Measurements from ENCODE around the gene OOSP3. TPM values are rescaled to one million over a fixed set of nuclear protein-coding genes. Genes with fewer than 3 reads are reported as not detected.

Gene OOSP3
- total and polyA plus RNA-seq, 9 donors, result not detected

DNA sequence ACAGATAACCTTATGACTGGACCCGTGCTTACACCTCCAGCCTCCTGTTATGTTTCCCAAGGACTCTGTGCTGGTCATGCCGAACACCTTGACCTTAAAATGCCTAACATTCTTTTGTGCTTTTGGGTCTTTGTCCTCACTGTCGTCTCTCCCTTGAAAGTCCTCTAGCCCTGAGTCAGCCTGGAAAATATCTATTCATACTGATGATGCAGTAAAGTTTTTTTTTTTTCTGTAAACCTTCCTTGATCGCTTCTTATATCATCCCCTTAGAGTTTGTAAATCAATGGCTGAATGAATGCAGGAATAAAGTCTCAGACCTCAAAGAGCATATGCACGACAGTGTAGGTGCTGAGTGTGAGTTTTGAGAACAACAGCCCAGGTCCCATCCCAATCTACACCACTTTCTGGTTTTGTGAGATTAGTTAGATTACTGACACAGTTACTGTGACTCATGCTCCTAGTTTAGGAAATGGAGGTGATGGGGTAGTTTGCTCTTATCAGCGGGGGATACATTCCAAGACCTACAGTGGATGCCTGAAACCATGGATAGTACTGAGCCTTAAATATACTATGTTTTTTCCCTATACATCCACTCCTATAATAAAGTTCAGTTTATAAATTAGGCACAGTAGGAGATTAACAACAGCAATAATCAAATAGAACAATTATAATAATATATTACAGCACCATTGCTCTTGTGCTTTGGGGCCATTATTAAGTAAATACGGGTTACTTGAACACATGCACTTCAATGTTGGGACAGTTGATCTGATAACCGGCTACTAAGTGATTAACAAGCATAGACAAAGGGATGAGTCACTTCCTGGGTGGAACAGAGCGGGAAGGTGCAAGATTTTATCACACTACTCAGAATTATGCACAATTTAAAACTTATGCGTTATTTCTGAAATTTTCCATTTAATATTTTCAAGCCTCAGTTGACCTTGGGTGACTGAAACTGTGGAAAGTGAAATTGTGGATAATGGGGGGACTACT lies 20.8 kb upstream of the OOSP3 start:
- no peak overlapping the region for H3K4me3 ChIP-seq
- H3K9me3 ChIP-seq, result no peaks in the 10 kb centered on the region
- TF ChIP-seq POLR2A (IDR thresholded peaks at IDR 0.05), result no peak
- TF ChIP-seq, protein P1, sequence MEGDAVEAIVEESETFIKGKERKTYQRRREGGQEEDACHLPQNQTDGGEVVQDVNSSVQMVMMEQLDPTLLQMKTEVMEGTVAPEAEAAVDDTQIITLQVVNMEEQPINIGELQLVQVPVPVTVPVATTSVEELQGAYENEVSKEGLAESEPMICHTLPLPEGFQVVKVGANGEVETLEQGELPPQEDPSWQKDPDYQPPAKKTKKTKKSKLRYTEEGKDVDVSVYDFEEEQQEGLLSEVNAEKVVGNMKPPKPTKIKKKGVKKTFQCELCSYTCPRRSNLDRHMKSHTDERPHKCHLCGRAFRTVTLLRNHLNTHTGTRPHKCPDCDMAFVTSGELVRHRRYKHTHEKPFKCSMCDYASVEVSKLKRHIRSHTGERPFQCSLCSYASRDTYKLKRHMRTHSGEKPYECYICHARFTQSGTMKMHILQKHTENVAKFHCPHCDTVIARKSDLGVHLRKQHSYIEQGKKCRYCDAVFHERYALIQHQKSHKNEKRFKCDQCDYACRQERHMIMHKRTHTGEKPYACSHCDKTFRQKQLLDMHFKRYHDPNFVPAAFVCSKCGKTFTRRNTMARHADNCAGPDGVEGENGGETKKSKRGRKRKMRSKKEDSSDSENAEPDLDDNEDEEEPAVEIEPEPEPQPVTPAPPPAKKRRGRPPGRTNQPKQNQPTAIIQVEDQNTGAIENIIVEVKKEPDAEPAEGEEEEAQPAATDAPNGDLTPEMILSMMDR (IDR thresholded peaks at IDR 0.05), result no peak
- no peak for TF ChIP-seq EP300 (IDR thresholded peaks at IDR 0.05)
- H3K27ac ChIP-seq, result no peak overlapping the region
- H3K4me1 ChIP-seq (ENCODE audit: insufficient read depth), result no peaks in the 10 kb centered on the region
- no peaks in the 10 kb centered on the region for H3K36me3 ChIP-seq
- peaks cover 2% of the 10 kb centered on the region for H3K27me3 ChIP-seq
- intact Hi-C loops (cut with DNase I), result no loop called here
- no peak for DNase-seq
- WGBS, 3 donors, result 63 to 71% (median 65%) methylated on average over 10 of the region's 10 CpGs

DNA sequence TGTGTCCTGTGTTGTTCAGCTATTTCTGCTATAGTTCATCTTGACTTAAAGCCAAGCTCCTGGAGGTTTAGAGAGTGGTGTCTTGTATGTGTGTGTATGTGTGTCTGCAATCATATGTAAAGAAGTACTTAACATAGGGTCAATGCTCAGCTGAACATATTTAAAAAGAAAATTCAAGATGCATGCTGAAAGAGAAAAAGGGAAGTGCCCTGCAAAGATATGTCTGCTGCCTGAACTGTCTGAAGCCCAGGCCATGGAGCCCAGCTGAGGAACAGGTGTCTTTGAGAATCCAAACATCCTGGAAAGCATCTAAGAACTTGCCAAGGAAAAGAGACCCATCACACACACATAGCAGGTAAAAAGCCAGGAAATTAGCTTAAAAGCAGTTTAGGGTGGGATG lies 18.9 kb upstream of the OOSP3 start:
- no peaks in the 10 kb centered on the region for H3K27me3 ChIP-seq
- H3K4me1 ChIP-seq (ENCODE audit: insufficient read depth), result no peaks in the 10 kb centered on the region
- H3K36me3 ChIP-seq, result no peaks in the 10 kb centered on the region
- intact Hi-C loops (cut with DNase I), result no loop called here
- no peak for DNase-seq
- H3K9me3 ChIP-seq, result no peaks in the 10 kb centered on the region
- no peak overlapping the region for H3K27ac ChIP-seq
- H3K4me3 ChIP-seq, result no peak overlapping the region
- TF ChIP-seq POLR2A (IDR thresholded peaks at IDR 0.05) (no peak), EP300 (IDR thresholded peaks at IDR 0.05) (no peak)
- TF ChIP-seq, protein P1 (IDR thresholded peaks at IDR 0.05), result no peak

DNA sequence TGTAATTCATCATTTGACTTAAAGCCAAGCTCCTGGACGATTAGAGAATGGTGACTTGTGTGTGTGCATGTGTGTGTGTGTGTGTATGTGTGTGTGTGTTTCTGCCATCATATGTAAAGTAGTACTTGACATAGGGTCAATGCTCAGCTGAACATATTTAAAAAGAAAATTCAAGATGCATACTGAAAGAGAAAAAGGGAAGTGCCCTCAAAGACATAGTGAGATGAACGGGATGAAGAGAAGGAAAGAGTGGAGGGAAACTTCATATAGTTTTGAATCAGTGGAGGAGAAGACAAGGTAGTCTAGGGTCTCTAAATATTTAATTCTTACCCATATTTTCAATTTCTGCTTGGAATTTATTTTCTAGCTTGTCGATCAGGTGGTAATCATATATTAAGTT lies 16.3 kb upstream of the OOSP3 start:
- Histone ChIP-seq H3K36me3 (no peaks in the 10 kb centered on the region), H3K27ac (no peak overlapping the region), H3K4me3 (no peak overlapping the region), H3K27me3 (no peaks in the 10 kb centered on the region), H3K9me3 (no peaks in the 10 kb centered on the region), H3K4me1 (ENCODE audit: insufficient read depth) (no peaks in the 10 kb centered on the region)
- TF ChIP-seq POLR2A (IDR thresholded peaks at IDR 0.05), result no peak
- TF ChIP-seq, protein P1 (IDR thresholded peaks at IDR 0.05), result no peak
- TF ChIP-seq EP300 (IDR thresholded peaks at IDR 0.05), result no peak
- WGBS, 3 donors, result 77 to 82% (median 79%) methylated on average over 3 of the region's 3 CpGs
- intact Hi-C loops (cut with DNase I), result no loop called here
- DNase-seq, result no peak

DNA sequence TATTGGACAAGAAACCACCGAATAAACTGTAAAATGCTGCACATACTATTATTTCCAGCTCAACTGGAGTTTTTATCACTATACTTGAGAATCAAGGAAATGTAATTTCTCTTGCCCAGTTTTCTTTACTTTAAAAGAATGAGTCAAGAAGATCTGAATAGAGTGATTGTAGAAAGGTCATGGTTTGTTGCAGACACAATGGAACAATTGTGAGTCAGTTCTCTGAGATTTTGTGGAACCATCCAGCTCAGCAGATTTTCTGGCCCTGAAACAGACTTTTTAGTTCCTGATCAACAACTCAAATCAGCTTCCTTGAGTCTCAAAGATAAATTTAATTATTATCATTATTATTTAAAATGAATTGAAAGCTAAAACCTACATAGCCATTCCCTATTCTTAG lies 13.6 kb upstream of the OOSP3 start:
- no peaks in the 10 kb centered on the region for H3K9me3 ChIP-seq
- DNase-seq, result no peak
- H3K4me1 ChIP-seq (ENCODE audit: insufficient read depth), result no peaks in the 10 kb centered on the region
- no peak for TF ChIP-seq EP300 (IDR thresholded peaks at IDR 0.05)
- no peak for TF ChIP-seq POLR2A (IDR thresholded peaks at IDR 0.05)
- TF ChIP-seq, protein P1 (IDR thresholded peaks at IDR 0.05), result no peak
- 79 to 82% (median 82%) methylated on average over 1 of the region's 1 CpG for WGBS, 3 donors
- no peak overlapping the region for H3K27ac ChIP-seq
- intact Hi-C loops (cut with DNase I), result no loop called here
- H3K4me3 ChIP-seq, result no peak overlapping the region
- H3K36me3 ChIP-seq, result no peaks in the 10 kb centered on the region
- H3K27me3 ChIP-seq, result no peaks in the 10 kb centered on the region

Data from ovary (tissue), 9 donors.